Endothelial cell of coronary artery (primary cell): Measurements from ENCODE around the gene USP17L20. TPM values are rescaled to one million over a fixed set of nuclear protein-coding genes. Genes with fewer than 3 reads are reported as not detected.

Experiments used
- total RNA-seq: library from RNA; depleted of rRNA; stranded (reverse); fragments of >200 nt; gene quantifications from 2 replicates; pipeline ENCODE4 v1.2.3, GENCODE V29; 2014

Gene USP17L20
- total RNA-seq: not detected in 2 replicates

GRCh38 chr4:9257824-9258223 lies at the start of gene USP17L20:
USP17L20 (plus strand) TSS chr4:9258124; CDS start chr4:9258124, 0 bp downstream.

DNA sequence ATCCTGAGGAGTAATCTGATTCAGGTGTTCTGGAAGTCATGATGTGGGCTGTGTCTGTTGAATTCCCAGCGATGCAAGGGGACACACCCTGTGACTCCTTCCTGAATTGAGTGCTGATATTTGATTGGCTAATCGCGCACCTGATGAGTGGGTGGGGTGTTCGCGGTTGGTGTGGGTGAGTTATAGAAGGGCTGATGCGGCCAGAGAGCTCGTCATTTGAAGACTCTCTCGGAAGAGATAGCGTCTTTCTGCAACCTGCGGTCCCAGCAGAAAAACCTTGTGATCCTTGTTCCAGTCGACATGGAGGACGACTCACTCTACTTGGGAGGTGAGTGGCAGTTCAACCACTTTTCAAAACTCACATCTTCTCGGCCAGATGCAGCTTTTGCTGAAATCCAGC lies 47.6 kb upstream of the USP17L20 start, which contains the start of gene USP17L10:
Gene USP17L10 (plus strand): TSS at position 301 of the 400 bp plus-strand sequence. CDS start 0 bp downstream, at position 301.

GRCh38 chr4:9215105-9215504 lies 42.8 kb upstream of the USP17L20 start, which contains the start of gene USP17L11:
USP17L11 (plus strand) TSS chr4:9215405; CDS start chr4:9215405, 0 bp downstream.

DNA sequence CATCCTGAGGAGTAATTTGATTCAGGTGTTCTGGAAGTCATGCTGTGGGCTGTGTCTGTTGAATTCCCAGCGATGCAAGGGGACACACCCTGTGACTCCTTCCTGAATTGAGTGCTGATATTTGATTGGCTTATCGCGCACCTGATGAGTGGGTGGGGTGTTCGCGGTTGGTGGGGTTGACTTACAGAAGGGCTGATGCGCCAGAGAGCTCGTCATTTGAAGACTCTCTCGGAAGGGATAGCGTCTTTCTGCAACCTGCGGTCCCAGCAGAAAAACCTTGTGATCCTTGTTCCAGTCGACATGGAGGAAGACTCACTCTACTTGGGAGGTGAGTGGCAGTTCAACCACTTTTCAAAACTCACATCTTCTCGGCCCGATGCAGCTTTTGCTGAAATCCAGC lies 38.1 kb upstream of the USP17L20 start, which contains the start of gene USP17L12:
Gene USP17L12 (plus strand): TSS at position 301 of the 400 bp plus-strand sequence. CDS start 0 bp downstream, at position 301.

GRCh38 chr4:9224596-9224995 lies 33.3 kb upstream of the USP17L20 start, which contains the start of gene USP17L13:
USP17L13 (plus strand) TSS chr4:9224896; CDS start chr4:9224896, 0 bp downstream.

DNA sequence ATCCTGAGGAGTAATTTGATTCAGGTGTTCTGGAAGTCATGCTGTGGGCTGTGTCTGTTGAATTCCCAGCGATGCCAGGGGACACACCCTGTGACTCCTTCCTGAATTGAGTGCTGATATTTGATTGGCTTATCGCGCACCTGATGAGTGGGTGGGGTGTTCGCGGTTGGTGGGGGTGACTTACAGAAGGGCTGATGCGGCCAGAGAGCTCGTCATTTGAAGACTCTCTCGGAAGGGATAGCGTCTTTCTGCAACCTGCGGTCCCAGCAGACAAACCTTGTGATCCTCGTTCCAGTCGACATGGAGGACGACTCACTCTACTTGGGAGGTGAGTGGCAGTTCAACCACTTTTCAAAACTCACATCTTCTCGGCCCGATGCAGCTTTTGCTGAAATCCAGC lies 23.8 kb upstream of the USP17L20 start, which contains the start of gene USP17L15:
Gene USP17L15 (plus strand): TSS at position 301 of the 400 bp plus-strand sequence. CDS start 0 bp downstream, at position 301.

DNA sequence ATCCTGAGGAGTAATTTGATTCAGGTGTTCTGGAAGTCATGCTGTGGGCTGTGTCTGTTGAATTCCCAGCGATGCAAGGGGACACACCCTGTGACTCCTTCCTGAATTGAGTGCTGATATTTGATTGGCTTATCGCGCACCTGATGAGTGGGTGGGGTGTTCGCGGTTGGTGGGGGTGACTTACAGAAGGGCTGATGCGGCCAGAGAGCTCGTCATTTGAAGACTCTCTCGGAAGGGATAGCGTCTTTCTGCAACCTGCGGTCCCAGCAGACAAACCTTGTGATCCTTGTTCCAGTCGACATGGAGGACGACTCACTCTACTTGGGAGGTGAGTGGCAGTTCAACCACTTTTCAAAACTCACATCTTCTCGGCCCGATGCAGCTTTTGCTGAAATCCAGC lies 14.3 kb upstream of the USP17L20 start, which contains the start of gene USP17L17:
Gene USP17L17 (plus strand): TSS at position 301 of the 400 bp plus-strand sequence. CDS start 0 bp downstream, at position 301.

GRCh38 chr4:9247953-9248680 lies 9.8 kb upstream of the USP17L20 start, which contains the start of gene USP17L18:
USP17L18 (plus strand) TSS chr4:9248630; CDS start chr4:9248630, 0 bp downstream.

DNA sequence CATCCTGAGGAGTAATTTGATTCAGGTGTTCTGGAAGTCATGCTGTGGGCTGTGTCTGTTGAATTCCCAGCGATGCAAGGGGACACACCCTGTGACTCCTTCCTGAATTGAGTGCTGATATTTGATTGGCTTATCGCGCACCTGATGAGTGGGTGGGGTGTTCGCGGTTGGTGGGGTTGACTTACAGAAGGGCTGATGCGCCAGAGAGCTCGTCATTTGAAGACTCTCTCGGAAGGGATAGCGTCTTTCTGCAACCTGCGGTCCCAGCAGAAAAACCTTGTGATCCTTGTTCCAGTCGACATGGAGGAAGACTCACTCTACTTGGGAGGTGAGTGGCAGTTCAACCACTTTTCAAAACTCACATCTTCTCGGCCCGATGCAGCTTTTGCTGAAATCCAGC lies 4.8 kb upstream of the USP17L20 start, which contains the start of gene USP17L19:
Gene USP17L19 (plus strand): TSS at position 301 of the 400 bp plus-strand sequence. CDS start 0 bp downstream, at position 301.

DNA sequence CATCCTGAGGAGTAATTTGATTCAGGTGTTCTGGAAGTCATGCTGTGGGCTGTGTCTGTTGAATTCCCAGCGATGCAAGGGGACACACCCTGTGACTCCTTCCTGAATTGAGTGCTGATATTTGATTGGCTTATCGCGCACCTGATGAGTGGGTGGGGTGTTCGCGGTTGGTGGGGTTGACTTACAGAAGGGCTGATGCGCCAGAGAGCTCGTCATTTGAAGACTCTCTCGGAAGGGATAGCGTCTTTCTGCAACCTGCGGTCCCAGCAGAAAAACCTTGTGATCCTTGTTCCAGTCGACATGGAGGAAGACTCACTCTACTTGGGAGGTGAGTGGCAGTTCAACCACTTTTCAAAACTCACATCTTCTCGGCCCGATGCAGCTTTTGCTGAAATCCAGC lies 4.6 kb downstream of the USP17L20 start, which contains the start of gene USP17L21:
Gene USP17L21 (plus strand): TSS at position 301 of the 400 bp plus-strand sequence. CDS start 0 bp downstream, at position 301.

GRCh38 chr4:9267319-9267718 lies 9.4 kb downstream of the USP17L20 start, which contains the start of gene USP17L22:
USP17L22 (plus strand) TSS chr4:9267619; CDS start chr4:9267619, 0 bp downstream.

Other genes starting within 250 kb of the USP17L20 start
- not detected in 2 replicates for gene FAM90A26, start 87.7 kb upstream of the USP17L20 start, total RNA-seq
- not detected in 2 replicates for gene USP17L10, start 47.5 kb upstream of the USP17L20 start, total RNA-seq
- gene USP17L11, start 42.7 kb upstream of the USP17L20 start, total RNA-seq: not detected in 2 replicates
- not detected in 2 replicates for gene USP17L12, start 38.0 kb upstream of the USP17L20 start, total RNA-seq
- not detected in 2 replicates for gene USP17L13, start 33.2 kb upstream of the USP17L20 start, total RNA-seq
- not detected in 2 replicates for gene USP17L15, start 23.7 kb upstream of the USP17L20 start, total RNA-seq
- not detected in 2 replicates for gene USP17L17, start 14.2 kb upstream of the USP17L20 start, total RNA-seq
- not detected in 2 replicates for gene USP17L18, start 9.5 kb upstream of the USP17L20 start, total RNA-seq
- gene USP17L19, start 4.7 kb upstream of the USP17L20 start, total RNA-seq: not detected in 2 replicates
- gene USP17L21, start 4.7 kb downstream of the USP17L20 start, total RNA-seq: not detected in 2 replicates
- not detected in 2 replicates for gene USP17L22, start 9.5 kb downstream of the USP17L20 start, total RNA-seq
- gene USP17L24, start 67.0 kb downstream of the USP17L20 start, total RNA-seq: not detected in 2 replicates
- gene USP17L25, start 71.8 kb downstream of the USP17L20 start, total RNA-seq: not detected in 2 replicates
- gene USP17L26, start 76.5 kb downstream of the USP17L20 start, total RNA-seq: not detected in 2 replicates
- not detected in 2 replicates for gene USP17L5, start 81.3 kb downstream of the USP17L20 start, total RNA-seq
- gene USP17L27, start 86.0 kb downstream of the USP17L20 start, total RNA-seq: not detected in 2 replicates
- not detected in 2 replicates for gene USP17L28, start 90.8 kb downstream of the USP17L20 start, total RNA-seq
- not detected in 2 replicates for gene USP17L29, start 95.5 kb downstream of the USP17L20 start, total RNA-seq
- not detected in 2 replicates for gene USP17L30, start 105.0 kb downstream of the USP17L20 start, total RNA-seq
- not detected in 2 replicates for gene DEFB131A, start 186.3 kb downstream of the USP17L20 start, total RNA-seq